Measurements from ENCODE around the gene SLC35E2B.
"Not testable (repeated sequence)": the region's sequence is repeated elsewhere in the genome, so short reads cannot be mapped to it uniquely, and the experiment has no call there.

The SLC35E2B gene

GRCh38 chr1:1637479-1637875 is 55.1 kb downstream of the SLC35E2B start:
- not testable (repeated sequence) for DNase-seq

GRCh38 chr1:1636621-1637478 is 55.7 kb downstream of the SLC35E2B start:
- not testable (repeated sequence) for DNase-seq

GRCh38 chr1:1634613-1635012 is 58.0 kb downstream of the SLC35E2B start:
- not testable (repeated sequence) for DNase-seq

- not testable (repeated sequence) for DNase-seq
Measured at GRCh38 chr1:1633409-1633808, 59.2 kb downstream of the SLC35E2B start.

- DNase-seq = no peak
Measured at GRCh38 chr1:1631782-1632420, 60.7 kb downstream of the SLC35E2B start, which contains the start of gene MMP23B. Gene MMP23B, plus strand, starts transcription at chr1:1632173. Its CDS starts 46 bp downstream, at chr1:1632219.

GRCh38 chr1:1630965-1631781 is 61.4 kb downstream of the SLC35E2B start:
- no peak for DNase-seq

- DNase-seq = peak; percentile 86
Measured at GRCh38 chr1:1630191-1630964, 62.2 kb downstream of the SLC35E2B start.

- DNase-seq = peak; percentile 61
Measured at GRCh38 chr1:1629430-1630190, 63.0 kb downstream of the SLC35E2B start.

GRCh38 chr1:1628754-1629429 is 63.7 kb downstream of the SLC35E2B start:
- DNase-seq = peak; percentile 32

GRCh38 chr1:1627829-1628753 is 64.5 kb downstream of the SLC35E2B start:
- no peak for DNase-seq

- DNase-seq = no peak
Measured at GRCh38 chr1:1627261-1627828, 65.2 kb downstream of the SLC35E2B start.

- DNase-seq = no peak
Measured at GRCh38 chr1:1626207-1627141, 66.1 kb downstream of the SLC35E2B start.

GRCh38 chr1:1625824-1626206 is 66.8 kb downstream of the SLC35E2B start:
- no peak for DNase-seq

GRCh38 chr1:1625404-1625775 is 67.2 kb downstream of the SLC35E2B start:
- DNase-seq = no peak

GRCh38 chr1:1624443-1625403 is 67.9 kb downstream of the SLC35E2B start:
- no peak for DNase-seq

- DNase-seq = no peak
Measured at GRCh38 chr1:1623631-1624442, 68.8 kb downstream of the SLC35E2B start.
